ENCODE measurements around the gene PGM5.

DNA sequence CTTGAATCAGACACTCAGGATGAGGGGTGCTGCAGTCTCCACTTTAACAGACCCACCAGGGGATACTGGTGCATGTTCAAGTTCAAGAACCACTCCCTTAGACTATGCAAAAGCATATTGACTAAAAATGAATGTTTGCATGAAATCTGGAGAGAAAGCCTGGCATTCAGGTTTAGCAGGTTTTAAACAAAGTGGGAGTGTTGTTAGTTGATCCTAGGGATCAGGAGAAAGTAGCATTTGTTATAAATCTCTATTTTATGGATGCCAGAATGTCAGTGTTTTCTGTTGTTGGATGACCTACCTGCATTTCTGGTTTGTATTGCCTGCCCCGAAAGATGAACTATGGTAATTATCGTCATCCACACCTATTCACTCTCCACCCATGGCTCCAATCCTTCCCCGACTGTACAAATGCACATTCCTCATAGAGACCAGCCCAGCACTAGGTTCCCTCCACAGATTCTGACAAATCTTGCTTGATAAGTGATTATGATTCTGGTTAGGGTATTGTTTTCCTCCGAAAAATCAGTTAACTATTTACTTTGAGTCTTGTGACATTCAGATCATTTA, 167.0 kb downstream of the PGM5 start:
- TF ChIP-seq, protein P1, sequence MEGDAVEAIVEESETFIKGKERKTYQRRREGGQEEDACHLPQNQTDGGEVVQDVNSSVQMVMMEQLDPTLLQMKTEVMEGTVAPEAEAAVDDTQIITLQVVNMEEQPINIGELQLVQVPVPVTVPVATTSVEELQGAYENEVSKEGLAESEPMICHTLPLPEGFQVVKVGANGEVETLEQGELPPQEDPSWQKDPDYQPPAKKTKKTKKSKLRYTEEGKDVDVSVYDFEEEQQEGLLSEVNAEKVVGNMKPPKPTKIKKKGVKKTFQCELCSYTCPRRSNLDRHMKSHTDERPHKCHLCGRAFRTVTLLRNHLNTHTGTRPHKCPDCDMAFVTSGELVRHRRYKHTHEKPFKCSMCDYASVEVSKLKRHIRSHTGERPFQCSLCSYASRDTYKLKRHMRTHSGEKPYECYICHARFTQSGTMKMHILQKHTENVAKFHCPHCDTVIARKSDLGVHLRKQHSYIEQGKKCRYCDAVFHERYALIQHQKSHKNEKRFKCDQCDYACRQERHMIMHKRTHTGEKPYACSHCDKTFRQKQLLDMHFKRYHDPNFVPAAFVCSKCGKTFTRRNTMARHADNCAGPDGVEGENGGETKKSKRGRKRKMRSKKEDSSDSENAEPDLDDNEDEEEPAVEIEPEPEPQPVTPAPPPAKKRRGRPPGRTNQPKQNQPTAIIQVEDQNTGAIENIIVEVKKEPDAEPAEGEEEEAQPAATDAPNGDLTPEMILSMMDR (conservative IDR thresholded peaks at IDR 0.05; ENCODE audit: low read length): no peak
- no peak for TF ChIP-seq EZH2phosphoT487 (IDR thresholded peaks at IDR 0.05; ENCODE audit: borderline replicate concordance)
